Esophagus muscularis mucosa (tissue), 4 donors: Measurements from ENCODE around the gene KCNAB1. TPM values are rescaled to one million over a fixed set of nuclear protein-coding genes. Genes with fewer than 3 reads are reported as not detected.

Experiments
- DNase-seq: peaks from one replicate; pipeline ENCODE4 v3.0.0-alpha.2; 2017; ENCODE audit errors: extremely low spot score
- H3K27ac ChIP-seq, 4 donors: fragments of 200-600 bp; sonication (generic); replicated peaks in 1 of 4; 1 replicate in 3 of 4; 2 replicates in 1 of 4; pipeline ENCODE4 v1.5.1; 2016 to 2019; ENCODE audit warnings: mild to moderate bottlenecking in 1 of 4
- H3K27me3 ChIP-seq, 4 donors: fragments of 200-600 bp; sonication (generic); one replicate each; pipeline versions ENCODE4 v1.5.1 to v1.6.0; 2016 to 2019
- H3K36me3 ChIP-seq, 4 donors: fragments of 200-600 bp; sonication (generic); one replicate each; pipeline ENCODE4 v1.5.1; 2016 to 2019
- H3K4me1 ChIP-seq, 4 donors: fragments of 200-600 bp; sonication (generic); one replicate each; pipeline ENCODE4 v1.5.1; 2016 to 2019
- H3K4me3 ChIP-seq, 4 donors: fragments of 200-600 bp; sonication (generic); 1 replicate in 2 of 4; 2 replicates in 2 of 4; pipeline ENCODE4 v1.5.1; 2016 to 2019; ENCODE audit warnings: mild to moderate bottlenecking in 4 of 4, moderate library complexity in 1 of 4
- H3K9me3 ChIP-seq, 4 donors: fragments of 200-600 bp; sonication (generic); 1 replicate in 3 of 4; 2 replicates in 1 of 4; pipeline ENCODE4 v1.5.1; 2016 to 2019
- EP300 ChIP-seq: sonication (generic); formaldehyde crosslinking; IDR thresholded peaks from one replicate; pipeline ENCODE4 v1.6.1; 2017; ENCODE audit warnings: antibody characterized with exemption
- POLR2A ChIP-seq: fragments of 450-650 bp; IDR thresholded peaks from one replicate; pipeline ENCODE4 v1.6.1; 2017; ENCODE audit warnings: antibody characterized with exemption, moderate library complexity, mild to moderate bottlenecking, low read depth
- POLR2AphosphoS5 ChIP-seq, 2 donors: sonication (generic); formaldehyde crosslinking; IDR thresholded peaks; one replicate each; pipeline ENCODE4 v1.6.1; 2017; ENCODE audit warnings: antibody characterized with exemption in 2 of 2
- WGBS: methylation state at CpG from one replicate; pipeline ENCODE4 v1.1.5; 2018; 5-methylcytosine and 5-hydroxymethylcytosine counted together
- intact Hi-C: fragments of 100-400 bp; cut with DNase I; formaldehyde crosslinking; loops from one replicate; pipeline ENCODE4 v1.15.1; 2023
- total RNA-seq, 4 donors: library from RNA; depleted of rRNA; stranded (reverse); fragments of >200 nt; gene quantifications; one replicate each; pipeline versions ENCODE4 v1.1.0 to v1.2.1, GENCODE V29; 2016
- TF ChIP-seq, protein P1 (sequence below), 3 experiments: fragments of 200-600 bp in 2 of 3; fragments of 450-650 bp in 1 of 3; sonication (generic) in 2 of 3; IDR thresholded peaks; one replicate each; pipeline ENCODE4 v1.5.1; 2017 to 2019; ENCODE audit warnings: antibody characterized with exemption in 3 of 3, mild to moderate bottlenecking in 2 of 3, moderate library complexity in 1 of 3

KCNAB1 gene
- total RNA-seq, 4 donors from 2014 or later, result 0.83 to 5.9 (median 2.3) TPM

DNA sequence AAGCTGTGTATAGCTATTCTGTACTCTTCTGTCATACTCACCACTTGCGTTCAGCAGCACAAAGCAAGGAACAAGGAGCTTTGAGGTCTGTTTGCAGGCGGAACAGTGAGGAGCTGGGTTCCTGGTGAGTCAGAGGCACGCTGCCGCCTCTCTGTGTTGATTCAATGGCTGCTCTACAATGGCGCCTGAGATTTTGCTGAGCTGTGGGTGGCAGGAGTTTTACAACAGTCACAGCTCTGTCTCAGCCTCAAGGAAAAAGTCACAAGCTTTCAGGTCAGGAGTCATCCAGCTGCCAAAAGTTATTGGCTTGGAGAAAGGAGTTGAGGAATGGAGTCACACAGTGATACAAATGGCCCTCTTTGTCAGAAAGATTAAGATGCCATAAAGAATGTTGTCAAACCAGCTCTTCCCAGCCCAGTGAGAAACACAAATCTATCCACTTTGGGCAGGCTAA is 336.4 kb downstream of the KCNAB1 start:
- intact Hi-C loops, result no loop called here
- DNase-seq, result no peak
- WGBS, result 68% methylated on average over 5 of the region's 5 CpGs
- Histone ChIP-seq H3K27ac (no peak overlapping the region), H3K9me3 (no peaks in the 10 kb centered on the region), H3K36me3 (no peaks in the 10 kb centered on the region), H3K4me3 (no peak overlapping the region), H3K4me1 (peaks cover 11 to 27% (median 26%) of the 10 kb centered on the region in 4 donors), H3K27me3 (no peaks in the 10 kb centered on the region)
- TF ChIP-seq, protein P1, sequence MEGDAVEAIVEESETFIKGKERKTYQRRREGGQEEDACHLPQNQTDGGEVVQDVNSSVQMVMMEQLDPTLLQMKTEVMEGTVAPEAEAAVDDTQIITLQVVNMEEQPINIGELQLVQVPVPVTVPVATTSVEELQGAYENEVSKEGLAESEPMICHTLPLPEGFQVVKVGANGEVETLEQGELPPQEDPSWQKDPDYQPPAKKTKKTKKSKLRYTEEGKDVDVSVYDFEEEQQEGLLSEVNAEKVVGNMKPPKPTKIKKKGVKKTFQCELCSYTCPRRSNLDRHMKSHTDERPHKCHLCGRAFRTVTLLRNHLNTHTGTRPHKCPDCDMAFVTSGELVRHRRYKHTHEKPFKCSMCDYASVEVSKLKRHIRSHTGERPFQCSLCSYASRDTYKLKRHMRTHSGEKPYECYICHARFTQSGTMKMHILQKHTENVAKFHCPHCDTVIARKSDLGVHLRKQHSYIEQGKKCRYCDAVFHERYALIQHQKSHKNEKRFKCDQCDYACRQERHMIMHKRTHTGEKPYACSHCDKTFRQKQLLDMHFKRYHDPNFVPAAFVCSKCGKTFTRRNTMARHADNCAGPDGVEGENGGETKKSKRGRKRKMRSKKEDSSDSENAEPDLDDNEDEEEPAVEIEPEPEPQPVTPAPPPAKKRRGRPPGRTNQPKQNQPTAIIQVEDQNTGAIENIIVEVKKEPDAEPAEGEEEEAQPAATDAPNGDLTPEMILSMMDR (IDR thresholded peaks at IDR 0.05), result no peak

DNA sequence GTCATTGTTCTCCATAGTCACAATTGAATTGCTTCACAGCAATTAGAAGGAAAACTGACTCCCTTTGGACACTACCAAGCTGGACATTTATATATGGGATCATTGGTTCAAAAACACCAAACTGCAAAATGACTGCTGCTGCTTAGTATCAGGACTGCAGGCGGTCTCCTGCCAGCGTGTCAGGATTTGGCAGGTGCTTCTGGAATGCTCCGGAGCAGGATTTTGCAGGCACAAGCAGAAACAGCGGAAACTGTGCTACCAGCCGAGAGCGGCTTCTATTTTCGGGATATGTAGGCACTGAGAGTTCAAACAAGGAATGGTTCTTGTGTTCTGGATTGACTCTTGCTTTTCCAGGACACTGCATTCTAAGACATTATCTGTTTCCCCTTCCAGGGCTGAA is 339.1 kb downstream of the KCNAB1 start:
- DNase-seq, result no peak
- Histone ChIP-seq H3K4me3 (no peak overlapping the region), H3K36me3 (no peaks in the 10 kb centered on the region), H3K9me3 (no peaks in the 10 kb centered on the region), H3K27ac (peak overlapping the region; percentile 17 to 62 (median 48)), H3K4me1 (peaks cover 11 to 38% (median 35%) of the 10 kb centered on the region in 4 donors), H3K27me3 (no peaks in the 10 kb centered on the region)
- 55% methylated on average over 7 of the region's 7 CpGs for WGBS
- intact Hi-C loops, result no loop called here
- TF ChIP-seq EP300 (no peak), POLR2AphosphoS5 (IDR thresholded peaks at IDR 0.05) (peak; percentile 68 to 77)

DNA sequence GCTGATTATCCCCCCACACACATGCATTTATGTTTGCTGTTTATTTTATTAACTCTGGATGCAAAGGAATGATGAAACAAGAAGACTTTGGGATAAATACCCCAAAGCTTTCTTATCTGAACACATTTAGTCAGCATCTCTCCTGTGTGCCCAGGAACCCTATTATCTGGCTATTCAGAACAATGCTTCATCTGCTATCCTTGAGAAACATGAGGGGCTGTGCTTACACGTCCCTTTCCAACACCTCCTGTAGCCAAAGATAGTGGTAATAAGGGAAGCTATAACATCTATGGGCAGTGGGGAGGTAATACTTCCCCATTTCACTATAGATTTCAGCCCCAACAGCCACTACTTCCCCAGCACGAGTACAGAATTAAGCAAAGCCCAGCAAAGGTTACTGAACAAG is 339.8 kb downstream of the KCNAB1 start:
- peaks cover 11 to 42% (median 35%) of the 10 kb centered on the region in 4 donors for H3K4me1 ChIP-seq
- H3K9me3 ChIP-seq, result no peaks in the 10 kb centered on the region
- H3K27ac ChIP-seq, result peak overlapping the region in 3 of 4 donors; percentile 44 to 62 (median 52)
- 56% methylated on average over 2 of the region's 2 CpGs for WGBS
- TF ChIP-seq POLR2AphosphoS5 (IDR thresholded peaks at IDR 0.05), result no peak
- TF ChIP-seq, protein P1 (IDR thresholded peaks at IDR 0.05), result no peak
- TF ChIP-seq EP300, result no peak
- TF ChIP-seq POLR2A, result no peak
- DNase-seq, result no peak
- intact Hi-C loops, result no loop called here
- no peaks in the 10 kb centered on the region for H3K36me3 ChIP-seq
- no peaks in the 10 kb centered on the region for H3K27me3 ChIP-seq
- no peak overlapping the region for H3K4me3 ChIP-seq

DNA sequence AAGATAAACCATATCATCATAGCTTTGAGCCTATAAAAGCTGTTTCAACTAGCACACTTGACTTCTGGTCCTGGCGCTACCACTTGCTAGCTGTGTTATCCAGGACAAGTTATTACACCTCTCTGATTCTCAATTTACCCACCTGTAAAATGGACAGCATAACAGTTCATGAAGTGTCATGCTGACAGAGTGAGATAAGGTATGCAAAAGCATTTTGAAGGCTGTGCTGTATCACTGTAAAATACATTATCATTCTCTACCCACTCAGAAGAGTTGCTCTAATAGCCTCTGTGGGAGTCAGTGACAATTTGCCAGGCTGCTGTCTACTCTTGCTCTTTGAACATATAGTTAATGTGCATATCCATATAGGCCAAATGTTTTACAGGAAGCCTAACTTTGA is 341.5 kb downstream of the KCNAB1 start:
- no peak overlapping the region for H3K4me3 ChIP-seq
- H3K9me3 ChIP-seq, result no peaks in the 10 kb centered on the region
- no peak overlapping the region for H3K27ac ChIP-seq
- WGBS, result 100% methylated on average over 1 of the region's 1 CpG
- DNase-seq, result no peak
- H3K36me3 ChIP-seq, result no peaks in the 10 kb centered on the region
- peaks cover 11 to 44% (median 35%) of the 10 kb centered on the region in 4 donors for H3K4me1 ChIP-seq
- TF ChIP-seq, protein P1 (IDR thresholded peaks at IDR 0.05), result no peak
- no peak for TF ChIP-seq POLR2AphosphoS5 (IDR thresholded peaks at IDR 0.05)
- TF ChIP-seq POLR2A, result no peak
- no peak for TF ChIP-seq EP300
- H3K27me3 ChIP-seq, result no peaks in the 10 kb centered on the region
- intact Hi-C loops, result no loop called here

DNA sequence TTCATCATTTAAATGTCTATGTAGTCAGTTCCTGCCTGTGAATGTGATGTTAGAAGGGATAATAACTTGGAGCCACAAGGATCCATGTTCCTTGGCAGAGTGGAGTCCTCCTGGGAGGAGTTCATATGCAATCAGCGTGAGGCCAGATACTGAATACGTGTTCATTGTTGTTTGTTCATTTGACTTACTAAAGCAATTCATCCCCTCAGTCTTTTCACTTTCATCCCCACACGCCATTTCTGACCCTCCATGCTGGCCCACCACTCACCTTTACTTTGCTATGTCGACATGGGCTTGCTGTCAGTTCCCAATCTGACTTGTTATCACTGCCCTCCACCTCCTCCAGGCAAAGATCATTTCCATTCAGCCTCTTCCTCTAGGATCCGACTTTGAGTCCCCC is 342.7 kb downstream of the KCNAB1 start:
- no peaks in the 10 kb centered on the region for H3K27me3 ChIP-seq
- H3K4me1 ChIP-seq, result peaks cover 11 to 44% (median 36%) of the 10 kb centered on the region in 4 donors
- no peak overlapping the region for H3K27ac ChIP-seq
- 83% methylated on average over 5 of the region's 5 CpGs for WGBS
- H3K36me3 ChIP-seq, result no peaks in the 10 kb centered on the region
- intact Hi-C loops, result no loop called here
- no peak overlapping the region for H3K4me3 ChIP-seq
- DNase-seq, result no peak
- H3K9me3 ChIP-seq, result no peaks in the 10 kb centered on the region
- TF ChIP-seq POLR2AphosphoS5 (IDR thresholded peaks at IDR 0.05), result no peak
- no peak for TF ChIP-seq EP300
- TF ChIP-seq, protein P1 (IDR thresholded peaks at IDR 0.05), result no peak
- TF ChIP-seq POLR2A, result no peak
